ENCODE measurements around the gene IGF1R.

- TF ChIP-seq CTCF (IDR thresholded peaks at IDR 0.05) (no peak), POLR2A (IDR thresholded peaks at IDR 0.05) (no peak), POLR2AphosphoS5 (IDR thresholded peaks at IDR 0.05) (no peak), EP300 (IDR thresholded peaks at IDR 0.05) (no peak)
These were observed 195.9 kb downstream of the IGF1R start for GRCh38 chr15:98844261-98844660.
